Brain microvascular endothelial cell (primary cell): Measurements from ENCODE around the gene DLG5.

Experiments used
- DNase-seq: peaks from one replicate; pipeline ENCODE4 v3.0.0-alpha.2; 2020
- H3K27ac ChIP-seq: fragments of 250-450 bp; sonication (Bioruptor Pico); 2 replicates; pipeline ENCODE4 v1.5.1; 2020; ENCODE audit warnings: mild to moderate bottlenecking, moderate library complexity
- H3K27me3 ChIP-seq: fragments of 250-450 bp; sonication (Bioruptor Pico); replicated peaks from 2 replicates; pipeline ENCODE4 v1.5.1; 2020; ENCODE audit warnings: mild to moderate bottlenecking
- H3K36me3 ChIP-seq: fragments of 250-450 bp; sonication (Bioruptor Pico); replicated peaks from 2 replicates; pipeline ENCODE4 v1.5.1; 2020; ENCODE audit warnings: mild to moderate bottlenecking
- H3K4me3 ChIP-seq: 2 replicates; pipeline ENCODE4 v1.5.1; 2011; ENCODE audit warnings: low read depth, mild to moderate bottlenecking, control low read depth, low read length, moderate library complexity
- CTCF ChIP-seq: IDR thresholded peaks from 2 replicates; pipeline ENCODE4 v1.5.1; 2011; ENCODE audit warnings: low read depth, mild to moderate bottlenecking, moderate library complexity, low read length, control low read depth, inconsistent platforms; ENCODE audit errors: missing control alignments
- in situ Hi-C: cut with HindIII; loops from 2 replicates; pipeline ENCODE4 v1.10.0; 2017; ENCODE audit warnings: low sequenced_read_pairs, low pct_ligation_motif_present

DLG5 gene

DNA sequence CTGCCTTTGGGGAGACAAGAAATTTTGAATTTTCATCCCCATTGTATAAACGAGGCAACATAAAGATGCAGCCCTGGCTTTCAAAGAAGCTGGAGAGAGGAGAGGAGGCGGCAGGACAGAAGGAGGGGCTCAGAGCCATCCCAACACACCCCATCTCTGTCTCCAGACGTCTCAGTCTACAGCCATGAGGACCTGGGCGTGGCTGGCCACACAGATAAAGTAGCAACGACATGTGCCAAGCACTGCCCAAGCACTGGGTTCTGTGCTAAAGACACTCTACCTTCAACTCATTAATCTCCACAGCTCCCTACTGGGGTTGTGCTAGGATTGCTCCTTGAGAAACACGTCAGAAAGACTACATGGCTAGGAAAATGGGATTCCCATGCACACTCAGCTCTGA is 65.2 kb downstream of the DLG5 start:
- no peak overlapping the region for H3K27ac ChIP-seq
- H3K4me3 ChIP-seq = no peak overlapping the region
- in situ Hi-C loops = no loop called here
- TF ChIP-seq CTCF = no peak
- no peaks in the 10 kb centered on the region for H3K27me3 ChIP-seq
- no peak for DNase-seq
- peaks cover 5% of the 10 kb centered on the region for H3K36me3 ChIP-seq

DNA sequence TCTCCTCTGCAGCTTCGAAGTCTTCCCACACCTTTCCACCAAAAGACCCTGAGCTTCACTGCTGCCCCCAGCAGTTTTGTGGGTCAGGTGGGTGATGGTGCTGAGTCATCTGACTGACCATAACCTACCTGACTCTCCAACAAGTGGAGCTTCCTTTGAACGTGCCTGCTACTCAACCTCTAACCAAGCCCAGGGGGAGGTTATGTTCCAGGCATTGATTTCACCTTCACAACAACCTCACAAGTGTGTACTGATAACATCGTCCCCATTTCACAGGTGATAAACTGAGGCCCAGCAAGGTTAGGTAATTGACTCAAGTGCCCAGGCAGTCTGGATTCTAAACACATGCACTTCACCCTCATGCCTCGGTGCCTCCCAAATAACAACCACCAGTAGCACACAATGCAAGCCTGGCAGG is 66.7 kb downstream of the DLG5 start:
- no peak for DNase-seq
- Histone ChIP-seq H3K36me3 (no peaks in the 10 kb centered on the region), H3K27ac (no peak overlapping the region), H3K4me3 (no peak overlapping the region), H3K27me3 (no peaks in the 10 kb centered on the region)
- TF ChIP-seq CTCF = no peak
- in situ Hi-C loops = no loop called here

DNA sequence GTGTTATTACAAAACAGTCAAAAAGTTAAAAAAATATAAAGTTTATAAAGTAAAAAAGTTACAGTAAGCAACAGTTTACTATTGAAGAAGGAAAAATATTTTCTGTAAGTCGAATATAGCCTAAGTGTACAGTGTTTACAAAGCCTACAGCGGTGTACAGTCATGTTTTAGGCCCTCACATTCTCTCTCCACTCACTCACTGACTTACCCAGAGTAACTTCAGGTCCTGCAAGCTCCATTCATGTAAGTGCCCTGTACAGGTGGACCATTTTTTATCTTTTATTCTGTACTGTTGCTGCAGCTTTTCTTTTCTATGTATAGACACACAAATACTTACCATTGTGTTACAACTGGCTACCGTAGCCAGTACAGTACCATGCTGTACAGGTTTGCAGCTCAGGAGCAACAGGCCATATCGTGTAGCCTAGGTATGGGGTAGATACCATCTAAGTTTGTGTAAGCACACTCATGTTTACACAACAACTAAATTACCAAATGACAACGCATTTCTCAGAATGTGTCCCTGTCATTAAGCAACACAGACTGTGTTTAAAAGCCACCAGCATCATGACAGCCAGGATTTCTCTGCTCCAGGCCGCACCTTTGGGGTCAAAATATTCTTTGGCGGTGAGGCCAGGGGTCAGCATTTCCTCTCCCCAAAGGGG is 67.2 kb downstream of the DLG5 start:
- in situ Hi-C loops = no loop called here
- no peak for TF ChIP-seq CTCF
- no peak for DNase-seq
- H3K27ac ChIP-seq = no peak overlapping the region
- H3K4me3 ChIP-seq = no peak overlapping the region
- H3K36me3 ChIP-seq = no peaks in the 10 kb centered on the region
- no peaks in the 10 kb centered on the region for H3K27me3 ChIP-seq

DNA sequence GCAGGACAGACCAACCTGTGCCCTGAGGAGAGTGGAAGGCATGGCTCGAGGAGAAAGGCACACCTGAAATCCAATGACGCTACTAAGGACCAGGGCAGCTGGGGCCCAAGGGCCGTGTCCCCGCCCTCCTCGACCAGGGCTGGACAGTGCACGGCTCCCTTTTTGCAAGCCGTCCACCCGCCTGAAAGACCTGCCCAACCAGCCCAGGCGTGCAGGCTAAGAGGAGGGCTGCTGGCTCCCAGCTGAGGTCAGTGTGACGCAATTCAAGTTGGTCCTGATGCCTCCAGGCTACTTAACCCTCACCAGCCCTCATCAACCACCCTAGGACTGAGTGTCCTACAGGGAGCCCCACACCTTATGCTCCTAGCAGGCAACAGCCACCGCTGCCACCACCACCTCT is 69.3 kb downstream of the DLG5 start:
- no peak overlapping the region for H3K4me3 ChIP-seq
- no peaks in the 10 kb centered on the region for H3K27me3 ChIP-seq
- in situ Hi-C loops = no loop called here
- no peak overlapping the region for H3K27ac ChIP-seq
- TF ChIP-seq CTCF = no peak
- DNase-seq = no peak
- no peaks in the 10 kb centered on the region for H3K36me3 ChIP-seq

DNA sequence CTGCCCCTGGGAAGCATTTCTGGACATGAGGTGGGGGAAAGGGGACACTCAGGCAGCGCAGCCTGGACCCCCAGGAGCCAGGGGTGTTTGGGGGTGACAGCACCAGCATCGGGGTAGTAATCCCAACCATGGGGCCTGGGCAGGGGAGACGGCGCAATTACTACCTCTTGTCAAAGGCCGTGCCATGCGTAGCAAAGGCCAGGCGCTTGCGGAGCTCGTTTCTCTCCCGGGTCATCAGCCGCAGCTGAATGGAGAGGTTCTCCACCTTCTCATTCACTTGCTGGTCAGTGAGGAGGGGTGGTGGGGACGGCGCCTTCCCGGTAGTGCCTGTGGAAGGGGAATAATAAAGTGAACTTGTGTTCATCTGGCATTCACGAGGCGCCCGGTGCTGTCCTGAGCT is 70.0 kb downstream of the DLG5 start:
- Histone ChIP-seq H3K27me3 (no peaks in the 10 kb centered on the region), H3K27ac (no peak overlapping the region), H3K36me3 (no peaks in the 10 kb centered on the region), H3K4me3 (no peak overlapping the region)
- in situ Hi-C loops = no loop called here
- no peak for TF ChIP-seq CTCF
- no peak for DNase-seq
